RWPE2 (cell line): Measurements from ENCODE around the gene PTGR1.
"Not testable (repeated sequence)": the region's sequence is repeated elsewhere in the genome, so short reads cannot be mapped to it uniquely, and the experiment has no call there.

Experiments used
- ATAC-seq: fragments of 200-7000 bp; cut with Tn5 transposase; 3 replicates; pipeline ENCODE4 v1.9.1; 2021; ENCODE audit warnings: low read depth
- DNase-seq: peaks from one replicate; pipeline ENCODE4 v3.0.0-alpha.2; 2020; ENCODE audit warnings: low spot score
- H3K27ac ChIP-seq: fragments of 450-650 bp; 2 replicates; pipeline ENCODE4 v1.5.1; 2017; ENCODE audit warnings: mild to moderate bottlenecking; ENCODE audit not compliant: poor library complexity, severe bottlenecking
- H3K27me3 ChIP-seq: fragments of 250-450 bp; sonication (Bioruptor Pico); 2 replicates; pipeline ENCODE4 v1.5.1; 2021; ENCODE audit warnings: mild to moderate bottlenecking, moderate library complexity; ENCODE audit not compliant: insufficient read depth, poor library complexity, severe bottlenecking
- H3K36me3 ChIP-seq: fragments of 250-450 bp; sonication (Bioruptor Pico); 2 replicates; pipeline ENCODE4 v1.5.1; 2020; ENCODE audit warnings: low read depth, mild to moderate bottlenecking, moderate library complexity
- H3K4me1 ChIP-seq: fragments of 250-450 bp; sonication (Bioruptor Pico); 2 replicates; pipeline ENCODE4 v1.5.1; 2021; ENCODE audit warnings: mild to moderate bottlenecking, moderate library complexity; ENCODE audit not compliant: insufficient read depth, poor library complexity, severe bottlenecking
- H3K4me3 ChIP-seq: fragments of 250-450 bp; sonication (Bioruptor Pico); 2 replicates; pipeline ENCODE4 v1.5.1; 2021; ENCODE audit warnings: mild to moderate bottlenecking, moderate library complexity; ENCODE audit not compliant: severe bottlenecking
- H3K9me3 ChIP-seq: fragments of 250-450 bp; sonication (Bioruptor Pico); 2 replicates; pipeline ENCODE4 v1.5.1; 2021; ENCODE audit warnings: mild to moderate bottlenecking, moderate library complexity; ENCODE audit not compliant: severe bottlenecking
- CTCF ChIP-seq: fragments of 450-650 bp; IDR thresholded peaks from one replicate; pipeline ENCODE4 v1.5.1; 2017; ENCODE audit warnings: mild to moderate bottlenecking, moderate library complexity; ENCODE audit not compliant: poor library complexity, severe bottlenecking

Gene PTGR1

GRCh38 chr9:111572950-111573604 is 26.4 kb downstream of the PTGR1 start:
- Histone ChIP-seq H3K9me3 (no peaks in the 10 kb centered on the region), H3K4me3 (no peak overlapping the region), H3K27ac (no peak overlapping the region), H3K36me3 (peaks cover 96% of the 10 kb centered on the region), H3K27me3 (no peaks in the 10 kb centered on the region), H3K4me1 (no peaks in the 10 kb centered on the region)
- no peak for TF ChIP-seq CTCF
- ATAC-seq: no peak
- DNase-seq: no peak

- not testable (repeated sequence) for H3K4me3 ChIP-seq, H3K27me3 ChIP-seq, DNase-seq, ATAC-seq, H3K4me1 ChIP-seq, H3K27ac ChIP-seq, H3K9me3 ChIP-seq
- H3K36me3 ChIP-seq: peaks cover 96% of the 10 kb centered on the region
Observed at GRCh38 chr9:111568127-111568526, 31.3 kb downstream of the PTGR1 start.

GRCh38 chr9:111566234-111566633 is 33.2 kb downstream of the PTGR1 start:
- TF ChIP-seq CTCF: no peak
- Histone ChIP-seq H3K4me3 (no peak overlapping the region), H3K9me3 (no peaks in the 10 kb centered on the region), H3K36me3 (peaks cover 94% of the 10 kb centered on the region), H3K4me1 (no peaks in the 10 kb centered on the region), H3K27ac (no peak overlapping the region), H3K27me3 (no peaks in the 10 kb centered on the region)
- DNase-seq (no peak), ATAC-seq (no peak)

GRCh38 chr9:111561165-111561719 is 38.2 kb downstream of the PTGR1 start:
- Histone ChIP-seq H3K36me3 (peaks cover 44% of the 10 kb centered on the region), H3K27me3 (no peaks in the 10 kb centered on the region), H3K27ac (no peak overlapping the region), H3K4me3 (no peak overlapping the region), H3K4me1 (no peaks in the 10 kb centered on the region), H3K9me3 (peaks cover 4% of the 10 kb centered on the region)
- TF ChIP-seq CTCF: no peak
- ATAC-seq (no peak), DNase-seq (no peak)

GRCh38 chr9:111559000-111559610 is 40.3 kb downstream of the PTGR1 start:
- peaks cover 23% of the 10 kb centered on the region for H3K36me3 ChIP-seq
- no peak overlapping the region for H3K4me3 ChIP-seq
- H3K27me3 ChIP-seq: no peaks in the 10 kb centered on the region
- H3K27ac ChIP-seq: no peak overlapping the region
- H3K4me1 ChIP-seq: no peaks in the 10 kb centered on the region
- ATAC-seq (peak; percentile 44; the same call in 1 of the 3 replicates), DNase-seq (no peak)
- no peak for TF ChIP-seq CTCF
- peaks cover 4% of the 10 kb centered on the region for H3K9me3 ChIP-seq

GRCh38 chr9:111555425-111555824 is 44.0 kb downstream of the PTGR1 start:
- H3K9me3 ChIP-seq, H3K4me1 ChIP-seq, H3K36me3 ChIP-seq, DNase-seq, H3K4me3 ChIP-seq, H3K27me3 ChIP-seq, ATAC-seq, H3K27ac ChIP-seq: not testable (repeated sequence)
